ENCODE data around the gene MAN2A2.
"Not testable (repeated sequence)": the region's sequence is repeated elsewhere in the genome, so short reads cannot be mapped to it uniquely, and the experiment has no call there.

MAN2A2 gene

DNA sequence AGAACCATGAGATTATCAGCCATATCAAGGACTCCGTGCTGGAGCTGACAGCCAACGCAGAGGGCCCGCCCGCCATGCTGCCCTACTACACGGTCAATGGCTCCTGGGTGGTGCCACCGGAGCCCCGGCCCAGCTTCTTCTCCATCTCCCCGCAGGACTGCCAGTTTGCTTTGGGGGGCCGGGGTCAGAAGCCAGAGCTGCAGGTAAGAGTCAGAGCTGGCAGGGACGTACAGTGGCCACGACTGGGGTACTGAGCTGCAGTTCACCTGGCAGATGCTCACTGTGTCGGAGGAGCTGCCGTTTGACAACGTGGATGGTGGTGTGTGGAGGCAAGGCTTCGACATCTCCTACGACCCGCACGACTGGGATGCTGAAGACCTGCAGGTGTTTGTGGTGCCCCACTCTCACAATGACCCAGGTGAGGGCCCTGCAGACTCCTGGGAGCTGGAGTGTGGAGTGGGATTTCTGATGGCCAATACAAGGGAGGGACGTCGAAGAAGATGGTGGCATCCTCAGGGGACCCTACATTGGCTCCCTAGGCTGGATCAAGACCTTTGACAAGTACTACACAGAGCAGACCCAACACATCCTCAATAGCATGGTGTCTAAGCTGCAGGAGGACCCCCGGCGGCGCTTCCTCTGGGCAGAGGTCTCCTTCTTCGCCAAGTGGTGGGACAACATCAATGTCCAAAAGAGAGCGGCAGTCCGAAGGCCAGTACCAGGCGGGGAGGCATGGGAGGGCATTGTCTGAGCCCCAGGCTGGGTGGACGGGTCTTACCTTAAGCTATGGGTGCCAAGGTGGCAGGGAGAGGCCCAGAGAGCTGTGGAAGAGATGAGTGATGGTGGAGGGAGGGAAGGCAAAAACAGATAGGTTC is 2.4 kb downstream of the MAN2A2 start:
- DNase-seq = no peak

DNA sequence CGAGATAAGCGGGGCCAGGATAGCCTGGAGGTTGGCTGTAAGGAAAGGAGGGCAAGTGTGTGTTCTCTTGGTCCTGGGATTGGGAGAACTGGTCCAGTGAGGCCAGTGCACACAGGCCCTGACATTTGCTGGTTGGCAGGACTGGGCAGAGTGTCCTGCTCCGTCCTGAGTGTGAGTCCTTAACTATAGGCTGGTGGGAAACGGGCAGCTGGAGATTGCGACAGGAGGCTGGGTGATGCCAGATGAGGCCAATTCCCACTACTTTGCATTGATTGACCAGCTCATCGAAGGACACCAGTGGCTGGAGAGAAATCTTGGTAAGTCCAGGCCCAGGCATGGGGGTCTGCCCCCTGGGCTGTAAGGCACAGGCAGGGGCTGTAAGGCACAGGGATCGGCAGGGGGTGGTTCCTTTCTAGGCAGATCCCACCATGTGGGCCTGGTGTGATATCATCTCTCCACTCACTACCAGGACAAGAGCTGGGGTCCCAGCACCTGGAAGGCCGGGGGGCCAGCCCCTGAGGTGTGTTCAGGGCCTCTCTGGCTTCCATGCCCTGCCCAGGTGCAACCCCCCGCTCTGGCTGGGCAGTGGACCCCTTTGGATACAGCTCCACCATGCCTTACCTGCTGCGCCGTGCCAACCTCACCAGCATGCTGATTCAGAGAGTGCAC is 3.2 kb downstream of the MAN2A2 start:
- no peak for DNase-seq

DNA sequence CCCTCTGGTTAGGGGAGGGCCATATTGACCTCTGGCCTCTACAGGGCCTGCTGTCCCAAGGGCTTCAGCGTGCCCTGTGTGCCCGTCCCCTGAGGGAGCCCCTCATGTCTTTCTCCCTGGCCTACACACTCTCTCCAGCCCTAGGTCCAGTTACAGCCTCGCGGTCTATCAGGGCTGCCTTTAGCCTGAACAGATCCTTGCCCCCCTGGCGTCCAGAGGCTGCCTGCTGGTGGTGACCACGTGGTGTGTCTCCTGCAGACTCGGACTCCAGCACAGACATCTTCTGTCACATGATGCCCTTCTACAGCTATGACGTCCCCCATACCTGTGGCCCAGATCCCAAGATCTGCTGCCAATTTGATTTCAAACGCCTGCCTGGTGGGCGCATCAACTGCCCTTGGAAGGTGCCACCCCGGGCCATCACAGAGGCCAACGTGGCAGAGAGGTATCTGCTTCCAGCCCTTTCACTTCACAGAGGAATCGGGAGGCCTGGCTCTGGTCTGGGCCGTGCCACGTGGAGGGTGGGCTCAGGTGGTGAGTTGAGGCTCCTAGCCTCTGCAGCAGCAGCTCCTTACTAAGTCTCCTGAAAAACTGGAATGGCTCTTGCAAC is 4.1 kb downstream of the MAN2A2 start:
- no peak for DNase-seq

DNA sequence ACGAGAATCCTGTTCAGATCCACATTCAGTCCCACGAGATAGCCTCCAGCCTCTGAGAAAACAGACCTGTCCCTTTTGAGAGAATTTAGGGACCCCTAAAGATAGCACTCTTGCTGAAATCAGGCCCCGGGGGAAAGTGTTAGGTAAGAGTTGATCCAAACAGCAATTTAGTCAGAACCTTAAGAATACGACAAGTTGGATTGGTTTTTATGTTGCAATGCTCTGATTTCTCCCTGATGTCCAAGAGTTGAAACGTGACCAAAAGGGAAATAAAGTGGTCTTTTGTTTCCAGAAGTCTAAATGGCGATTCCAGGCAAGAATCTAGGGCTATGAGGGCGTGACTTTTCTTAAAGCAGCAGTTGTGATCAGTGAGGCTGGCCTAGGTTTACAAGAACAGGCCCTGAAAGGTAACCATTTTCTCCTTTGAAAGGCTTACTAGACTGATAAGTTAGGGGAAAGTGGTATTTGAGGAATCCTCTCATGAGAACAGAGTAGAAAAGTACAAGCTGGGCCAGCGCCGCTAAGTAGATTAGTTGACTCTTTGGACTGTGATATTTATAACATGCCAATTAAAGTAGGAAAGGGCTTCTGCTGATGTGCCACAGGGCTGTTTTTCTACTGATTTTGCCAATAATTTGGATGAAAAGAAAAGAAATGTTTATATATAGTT is 4.9 kb downstream of the MAN2A2 start:
- DNase-seq = no peak

DNA sequence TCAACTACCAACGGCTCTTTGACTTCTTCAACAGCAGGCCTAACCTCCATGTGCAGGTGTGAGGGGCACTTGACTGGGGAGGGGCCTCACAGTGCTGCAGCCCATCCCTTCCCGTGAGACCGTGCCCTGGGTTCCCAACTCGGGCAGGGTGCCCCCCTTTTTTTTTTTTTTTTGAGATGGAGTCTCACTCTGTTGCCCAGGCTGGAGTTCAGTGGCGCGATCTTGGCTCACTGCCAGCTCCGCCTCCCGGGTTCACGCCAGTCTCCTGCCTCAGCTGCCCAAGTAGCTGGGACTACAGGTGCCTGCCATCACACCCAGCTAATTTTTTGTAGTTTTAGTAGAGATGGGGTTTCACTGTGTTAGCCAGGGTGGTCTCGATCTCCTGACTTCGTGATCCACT is 6.3 kb downstream of the MAN2A2 start:
- DNase-seq = not testable (repeated sequence)

DNA sequence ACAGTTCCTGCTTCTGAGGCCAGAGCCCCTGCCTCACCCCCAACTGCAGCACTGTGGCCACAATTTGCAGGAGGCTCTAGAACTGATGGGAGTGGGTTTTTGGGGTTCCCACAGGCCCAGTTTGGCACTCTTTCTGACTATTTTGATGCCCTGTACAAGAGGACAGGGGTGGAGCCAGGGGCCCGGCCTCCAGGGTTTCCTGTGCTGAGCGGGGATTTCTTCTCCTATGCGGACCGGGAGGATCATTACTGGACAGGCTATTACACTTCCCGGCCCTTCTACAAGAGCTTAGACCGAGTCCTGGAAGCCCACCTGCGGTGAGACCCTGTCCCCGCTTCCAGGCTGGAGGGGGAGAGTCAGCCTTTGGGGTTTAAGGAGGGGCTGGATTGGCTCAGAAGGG is 6.9 kb downstream of the MAN2A2 start:
- DNase-seq = no peak

DNA sequence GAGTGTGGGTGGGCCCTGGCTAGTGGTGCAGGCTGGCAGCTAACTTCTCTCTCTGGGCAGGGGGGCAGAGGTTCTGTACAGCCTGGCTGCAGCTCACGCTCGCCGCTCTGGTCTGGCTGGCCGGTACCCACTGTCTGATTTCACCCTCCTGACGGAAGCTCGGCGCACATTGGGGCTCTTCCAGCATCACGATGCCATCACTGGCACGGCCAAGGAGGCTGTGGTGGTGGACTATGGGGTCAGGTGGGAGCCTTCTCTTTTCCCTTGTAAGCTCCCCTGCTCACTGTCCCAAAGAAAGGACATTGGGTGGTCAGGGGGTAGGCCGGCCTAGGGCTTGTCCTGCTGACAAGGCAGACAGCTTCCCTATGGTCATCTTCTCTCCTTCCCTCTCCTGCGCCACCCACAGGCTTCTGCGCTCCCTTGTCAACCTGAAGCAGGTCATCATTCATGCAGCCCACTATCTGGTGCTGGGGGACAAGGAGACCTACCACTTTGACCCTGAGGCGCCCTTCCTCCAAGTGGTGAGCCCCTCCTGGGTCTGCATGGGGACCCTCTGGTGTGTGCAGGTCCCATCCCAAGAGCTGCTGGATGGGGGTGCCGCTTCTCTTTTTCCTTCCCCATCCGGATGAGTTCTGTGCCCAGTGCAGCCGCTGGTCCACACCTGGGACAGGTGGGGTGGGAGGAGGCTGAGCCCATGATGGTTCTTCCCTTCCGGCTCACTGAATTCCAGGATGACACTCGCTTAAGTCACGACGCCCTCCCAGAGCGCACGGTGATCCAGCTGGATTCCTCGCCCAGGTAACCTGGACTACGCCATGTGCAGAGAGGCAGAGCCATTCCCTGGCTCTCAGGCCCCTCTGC is 7.6 kb downstream of the MAN2A2 start:
- no peak for DNase-seq

DNA sequence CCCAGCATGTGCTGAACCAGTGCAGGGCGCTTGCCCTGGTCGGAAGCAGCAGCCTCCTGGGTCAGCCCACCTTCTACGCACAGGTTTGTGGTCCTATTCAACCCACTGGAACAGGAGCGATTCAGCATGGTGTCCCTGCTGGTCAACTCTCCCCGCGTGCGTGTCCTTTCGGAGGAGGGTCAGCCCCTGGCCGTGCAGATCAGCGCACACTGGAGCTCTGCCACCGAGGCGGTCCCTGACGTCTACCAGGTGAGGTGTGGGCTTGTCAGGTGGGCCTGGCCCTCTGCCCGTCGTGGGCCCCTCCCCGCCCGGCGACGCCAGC is 8.2 kb downstream of the MAN2A2 start:
- no peak for DNase-seq

DNA sequence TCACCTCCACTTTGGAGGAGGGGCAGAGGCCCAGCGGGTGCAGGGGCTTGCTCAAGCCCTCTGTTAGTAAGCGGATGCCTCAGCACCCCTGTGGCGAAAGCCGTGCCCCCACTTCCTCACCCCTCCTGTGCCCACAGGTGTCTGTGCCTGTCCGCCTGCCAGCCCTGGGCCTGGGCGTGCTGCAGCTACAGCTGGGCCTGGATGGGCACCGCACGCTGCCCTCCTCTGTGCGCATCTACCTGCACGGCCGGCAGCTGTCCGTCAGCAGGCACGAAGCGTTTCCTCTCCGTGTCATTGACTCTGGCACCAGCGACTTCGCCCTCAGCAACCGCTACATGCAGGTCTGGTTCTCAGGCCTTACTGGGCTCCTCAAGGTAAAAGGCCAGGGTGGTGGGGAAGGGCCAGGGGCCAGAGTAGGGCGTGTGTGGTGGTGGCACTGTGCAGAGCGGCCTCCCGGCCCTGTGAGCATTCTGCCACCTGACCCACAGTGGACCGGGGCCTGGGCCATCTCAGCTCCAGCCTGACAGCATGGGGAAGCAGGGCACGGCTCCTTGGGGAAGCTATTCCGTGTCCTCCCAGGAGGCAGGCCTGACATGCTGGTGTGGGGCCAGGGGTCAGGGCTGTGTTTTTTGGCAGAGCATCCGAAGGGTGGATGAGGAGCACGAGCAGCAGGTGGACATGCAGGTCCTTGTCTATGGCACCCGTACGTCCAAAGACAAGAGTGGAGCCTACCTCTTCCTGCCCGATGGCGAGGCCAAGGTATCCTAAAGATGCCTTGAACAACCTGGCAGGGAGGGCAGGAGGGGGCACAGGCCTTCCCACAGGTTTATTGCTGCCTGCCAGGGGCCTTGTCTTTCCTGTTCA is 9.0 kb downstream of the MAN2A2 start:
- no peak for DNase-seq

DNA sequence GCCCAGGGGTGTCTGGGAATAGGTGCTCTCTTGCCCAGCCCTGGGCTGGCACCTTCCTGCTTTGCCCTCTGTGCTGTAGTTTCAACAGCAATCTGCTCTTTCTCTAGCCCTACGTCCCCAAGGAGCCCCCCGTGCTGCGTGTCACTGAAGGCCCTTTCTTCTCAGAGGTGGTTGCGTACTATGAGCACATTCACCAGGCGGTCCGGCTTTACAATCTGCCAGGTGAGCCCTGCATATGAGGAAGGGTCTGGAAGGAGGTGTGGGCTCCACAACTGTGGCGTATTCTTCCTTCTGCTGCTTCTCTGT is 9.6 kb downstream of the MAN2A2 start:
- no peak for DNase-seq

DNA sequence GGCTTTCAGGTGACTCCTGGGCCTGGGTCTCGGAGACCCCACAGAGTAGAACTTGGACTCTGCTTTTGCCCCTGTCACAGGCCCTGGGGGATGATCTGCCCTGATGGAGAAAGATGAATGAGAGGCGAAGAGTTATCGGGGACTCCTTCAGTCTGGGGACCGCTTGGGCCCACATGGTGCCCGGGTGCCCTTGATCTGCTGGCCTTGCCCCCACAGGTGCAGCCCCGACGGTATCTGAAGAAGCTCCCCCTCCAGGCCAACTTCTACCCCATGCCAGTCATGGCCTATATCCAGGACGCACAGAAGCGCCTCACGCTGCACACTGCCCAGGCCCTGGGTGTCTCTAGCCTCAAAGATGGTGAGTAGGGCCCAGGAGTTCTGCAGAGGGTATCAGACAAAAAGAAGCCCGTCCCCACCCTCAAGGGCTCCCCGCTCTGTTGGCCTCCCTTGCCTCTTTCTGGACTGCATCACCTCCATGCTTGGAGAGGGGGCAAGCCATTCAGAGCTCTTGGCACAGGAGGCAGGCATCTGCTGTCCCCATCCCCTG is 10.4 kb downstream of the MAN2A2 start:
- no peak for DNase-seq

DNA sequence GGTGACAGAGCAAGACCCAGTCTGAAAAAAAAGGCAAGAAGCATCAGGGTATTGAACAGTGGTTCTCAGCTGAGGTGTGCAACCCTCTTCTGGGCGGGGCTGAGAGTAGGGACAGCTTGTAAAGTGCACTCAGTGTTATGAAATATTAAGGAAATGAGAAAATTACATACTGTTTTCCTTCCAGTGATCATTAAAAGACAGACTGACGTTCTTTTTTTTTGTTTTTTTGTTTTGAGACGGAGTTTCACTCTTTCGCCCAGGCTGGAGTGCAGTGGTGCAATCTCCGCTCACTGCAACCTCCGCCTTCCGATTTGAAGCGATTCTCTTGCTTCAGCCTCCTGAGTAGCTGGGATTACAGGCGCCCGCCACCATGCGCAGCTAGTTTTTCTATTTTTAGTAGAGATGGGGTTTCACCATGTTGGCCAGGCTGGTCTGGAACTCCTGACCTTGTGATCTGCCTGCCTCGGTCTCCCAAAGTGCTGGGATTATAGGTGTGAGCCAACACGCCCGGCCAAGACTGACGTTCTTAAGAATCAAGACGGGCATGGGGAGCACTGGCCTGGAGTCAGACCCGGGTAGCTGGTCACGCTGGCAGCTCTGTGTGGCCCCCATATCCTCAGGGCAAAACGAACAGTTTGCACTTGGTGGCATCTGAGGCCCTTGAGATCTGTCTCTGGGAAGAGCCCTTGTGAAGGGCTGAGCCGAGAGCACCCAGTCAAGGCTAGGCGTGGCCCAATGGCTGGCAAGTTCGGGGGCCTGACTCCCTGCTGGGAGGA is 11.4 kb downstream of the MAN2A2 start:
- no peak for DNase-seq

DNA sequence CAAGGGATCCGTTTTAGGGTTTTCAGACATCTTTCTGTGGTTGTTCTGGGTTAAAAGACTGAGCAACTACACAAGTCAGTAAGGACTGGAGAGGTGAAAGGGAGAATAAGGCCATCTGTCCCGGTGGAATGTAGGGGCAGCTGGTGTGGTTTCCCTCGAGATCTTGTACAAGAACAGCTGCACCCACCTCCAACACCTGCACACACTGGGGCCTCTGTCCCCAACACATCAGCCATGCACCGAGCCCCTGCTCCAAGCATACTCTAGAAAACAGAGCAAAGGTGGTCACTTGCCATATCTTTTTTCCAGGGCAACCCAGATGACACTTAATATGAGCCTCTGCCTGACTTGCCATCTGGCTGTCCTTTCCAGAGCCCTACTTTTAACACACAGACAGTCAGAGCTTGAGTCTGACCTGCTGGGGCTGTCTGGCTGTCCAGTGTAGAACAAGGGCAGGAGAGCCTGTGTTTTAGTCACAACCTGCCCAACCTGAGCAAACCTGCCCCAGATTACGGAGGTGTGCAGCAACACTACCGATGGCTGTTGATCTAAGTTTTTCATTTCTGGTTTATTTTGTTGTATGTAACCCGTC is 12.2 kb downstream of the MAN2A2 start:
- DNase-seq = no peak

DNA sequence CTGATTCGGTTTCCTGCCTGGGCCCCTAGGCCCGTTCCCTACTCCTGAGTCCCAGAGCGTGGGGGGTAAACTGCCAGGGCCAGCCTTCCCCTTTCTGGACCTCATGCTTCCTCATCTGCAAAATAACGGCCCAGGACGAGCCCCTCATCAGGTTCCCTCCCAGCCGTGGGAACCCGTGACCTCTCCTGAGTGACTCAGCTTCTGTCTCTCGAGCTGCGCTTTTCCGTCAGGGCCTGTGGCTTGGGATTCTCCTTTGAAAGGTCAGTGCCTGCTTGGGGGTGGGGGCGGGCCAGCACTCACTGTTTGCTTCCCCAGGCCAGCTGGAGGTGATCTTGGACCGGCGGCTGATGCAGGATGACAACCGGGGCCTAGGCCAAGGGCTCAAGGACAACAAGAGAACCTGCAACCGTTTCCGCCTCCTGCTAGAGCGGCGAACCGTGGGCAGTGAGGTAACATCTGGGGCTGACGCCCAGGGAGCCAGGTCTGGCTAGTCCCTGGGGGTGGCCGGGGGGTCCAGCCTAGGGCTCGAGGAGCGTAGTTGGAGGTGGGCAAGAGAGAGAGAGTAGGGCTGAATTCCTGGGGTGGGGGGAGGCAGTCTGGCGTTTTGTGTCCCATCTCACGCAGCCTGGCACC is 12.8 kb downstream of the MAN2A2 start:
- no peak for DNase-seq

DNA sequence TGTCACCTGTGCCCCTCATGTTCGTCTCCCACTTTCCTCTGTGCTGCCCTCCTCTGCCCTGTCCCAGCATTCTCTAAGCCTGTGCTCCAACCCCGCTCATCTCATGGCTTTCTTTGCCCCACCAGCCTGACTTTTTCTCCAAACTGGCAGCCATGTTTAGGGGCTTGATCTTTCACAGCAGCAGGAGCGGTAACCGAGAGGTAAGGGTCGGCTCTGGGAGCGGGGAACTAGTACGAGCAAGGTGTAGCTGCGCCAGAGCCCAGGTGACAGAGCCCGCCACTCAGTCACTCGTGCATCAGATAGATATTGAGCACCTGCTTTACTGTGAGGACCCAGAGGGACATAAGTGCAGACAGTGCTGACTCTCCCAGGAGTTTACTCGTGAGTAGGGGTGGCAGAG is 13.4 kb downstream of the MAN2A2 start:
- DNase-seq = no peak

DNA sequence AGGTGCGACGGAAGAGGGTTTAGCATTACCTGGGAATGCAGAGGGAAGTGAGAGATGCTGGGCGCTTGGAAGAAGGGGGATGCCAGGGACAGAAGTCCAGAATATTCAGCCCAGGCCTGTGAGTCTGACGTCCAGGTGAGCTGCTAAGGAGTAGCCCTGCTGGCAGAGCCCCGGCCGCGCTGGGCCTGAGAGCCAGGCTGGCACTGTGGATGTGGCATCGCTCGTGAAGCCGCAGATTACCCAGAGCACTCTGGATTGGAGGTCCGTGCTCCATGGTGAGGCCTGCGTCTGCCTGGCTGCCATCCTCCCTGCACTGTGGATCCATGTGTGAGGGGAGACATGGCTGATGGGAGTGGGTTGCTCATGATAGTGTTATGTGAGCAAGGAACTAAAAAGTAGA is 14.5 kb downstream of the MAN2A2 start:
- no peak for DNase-seq

DNA sequence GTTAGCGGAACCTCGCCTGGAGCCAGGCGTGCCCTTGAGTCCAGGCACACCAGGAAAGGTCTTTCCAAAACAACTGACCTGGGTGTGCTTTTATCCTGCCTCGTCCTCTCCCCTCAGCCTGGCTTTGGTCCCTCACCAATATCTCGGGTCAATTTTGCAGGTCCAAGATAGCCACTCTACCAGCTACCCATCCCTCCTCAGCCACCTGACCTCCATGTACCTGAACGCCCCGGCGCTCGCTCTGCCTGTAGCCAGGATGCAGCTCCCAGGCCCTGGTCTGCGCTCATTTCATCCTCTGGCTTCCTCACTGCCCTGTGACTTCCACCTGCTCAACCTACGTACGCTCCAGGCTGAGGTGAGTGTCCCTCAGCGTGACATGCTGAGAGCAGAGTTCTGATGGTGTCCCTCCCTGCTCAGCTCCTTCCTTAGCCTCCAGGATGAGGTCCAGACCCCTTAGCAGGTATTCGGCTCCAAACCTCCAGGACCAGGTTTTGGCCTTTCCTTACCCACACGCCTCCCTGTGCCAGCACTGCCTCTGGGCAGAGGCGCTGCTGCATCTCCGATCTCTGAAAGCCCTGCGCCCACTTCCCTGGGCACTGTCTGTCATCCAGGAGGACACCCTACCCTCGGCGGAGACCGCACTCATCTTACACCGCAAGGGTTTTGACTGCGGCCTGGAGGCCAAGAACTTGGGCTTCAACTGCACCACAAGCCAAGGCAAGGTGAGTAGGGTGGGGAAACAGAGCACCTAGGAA is 15.1 kb downstream of the MAN2A2 start:
- DNase-seq = no peak

DNA sequence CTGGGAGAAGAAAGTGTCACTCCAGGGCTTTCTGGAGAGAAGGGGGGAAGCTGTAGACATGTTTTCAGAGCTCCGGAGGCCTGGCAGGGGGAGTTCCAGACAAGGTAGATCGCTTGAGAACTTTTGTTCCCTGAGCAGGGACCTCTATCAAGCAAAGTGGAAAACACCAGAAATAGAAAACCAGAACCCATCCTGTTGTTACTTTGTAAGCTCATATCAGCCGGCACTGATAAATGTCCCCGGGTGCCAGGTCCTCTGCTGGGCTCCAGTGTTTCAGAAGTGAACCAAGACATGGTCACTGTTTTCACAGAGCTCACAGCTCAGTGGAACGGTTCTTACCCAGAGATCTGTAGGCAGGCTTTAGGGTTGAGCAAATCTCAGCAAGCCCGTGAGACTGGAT is 15.7 kb downstream of the MAN2A2 start:
- DNase-seq = no peak

DNA sequence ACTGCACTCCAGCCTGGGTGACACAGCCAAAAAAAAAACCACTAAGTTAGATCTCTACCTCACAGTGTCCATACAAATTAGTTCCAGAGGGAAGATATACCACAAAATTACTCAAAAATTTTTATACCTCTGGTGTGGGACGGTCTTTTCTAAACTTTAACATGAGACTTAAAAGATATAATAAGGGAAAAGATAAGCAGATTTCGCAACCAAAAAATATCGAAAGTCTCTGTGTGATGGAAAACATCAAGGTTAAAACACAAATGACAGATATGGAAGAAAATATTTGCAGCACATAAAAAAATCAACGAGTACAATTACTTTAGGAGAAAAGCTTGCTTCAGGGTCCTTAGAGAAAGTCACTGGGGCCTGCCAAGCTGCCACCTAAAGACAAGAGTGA is 18.8 kb downstream of the MAN2A2 start:
- DNase-seq = no peak
